ENCODE measurements around the gene C4BPB. TPM values are rescaled to one million over a fixed set of nuclear protein-coding genes. Genes with fewer than 3 reads are reported as not detected.

The C4BPB gene
- total RNA-seq, 4 donors from 2014 or later = 1.6 to 2.7 TPM; not detected in 2

DNA sequence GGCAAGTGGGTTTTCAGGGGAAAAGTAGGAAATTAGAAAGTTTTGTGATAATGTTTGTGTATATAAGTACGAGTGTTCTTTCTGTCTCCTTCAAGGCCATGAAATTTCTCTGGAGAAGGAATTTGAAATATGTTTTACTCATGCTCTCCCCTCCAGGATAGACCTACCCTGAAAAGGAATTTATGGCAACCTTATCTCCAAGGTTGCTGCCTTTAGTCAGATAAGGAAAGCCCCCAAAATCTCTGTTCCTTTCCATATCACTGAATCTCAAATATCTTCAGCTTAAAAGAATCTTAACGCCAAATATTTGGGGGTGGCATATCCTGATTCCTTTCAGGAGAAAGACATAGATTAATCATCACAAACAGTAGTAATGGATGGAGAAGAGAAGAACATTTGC is 499 bp upstream of the C4BPB start:
- no peak overlapping the region for H3K4me3 ChIP-seq
- no peaks in the 10 kb centered on the region for H3K9me3 ChIP-seq
- no peak for TF ChIP-seq POLR2AphosphoS5 (IDR thresholded peaks at IDR 0.05)
- TF ChIP-seq, protein P1, sequence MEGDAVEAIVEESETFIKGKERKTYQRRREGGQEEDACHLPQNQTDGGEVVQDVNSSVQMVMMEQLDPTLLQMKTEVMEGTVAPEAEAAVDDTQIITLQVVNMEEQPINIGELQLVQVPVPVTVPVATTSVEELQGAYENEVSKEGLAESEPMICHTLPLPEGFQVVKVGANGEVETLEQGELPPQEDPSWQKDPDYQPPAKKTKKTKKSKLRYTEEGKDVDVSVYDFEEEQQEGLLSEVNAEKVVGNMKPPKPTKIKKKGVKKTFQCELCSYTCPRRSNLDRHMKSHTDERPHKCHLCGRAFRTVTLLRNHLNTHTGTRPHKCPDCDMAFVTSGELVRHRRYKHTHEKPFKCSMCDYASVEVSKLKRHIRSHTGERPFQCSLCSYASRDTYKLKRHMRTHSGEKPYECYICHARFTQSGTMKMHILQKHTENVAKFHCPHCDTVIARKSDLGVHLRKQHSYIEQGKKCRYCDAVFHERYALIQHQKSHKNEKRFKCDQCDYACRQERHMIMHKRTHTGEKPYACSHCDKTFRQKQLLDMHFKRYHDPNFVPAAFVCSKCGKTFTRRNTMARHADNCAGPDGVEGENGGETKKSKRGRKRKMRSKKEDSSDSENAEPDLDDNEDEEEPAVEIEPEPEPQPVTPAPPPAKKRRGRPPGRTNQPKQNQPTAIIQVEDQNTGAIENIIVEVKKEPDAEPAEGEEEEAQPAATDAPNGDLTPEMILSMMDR (IDR thresholded peaks at IDR 0.05) = no peak
- no peak for TF ChIP-seq POLR2A (IDR thresholded peaks at IDR 0.05)
- no peak for TF ChIP-seq EP300 (IDR thresholded peaks at IDR 0.05)
- H3K36me3 ChIP-seq = no peaks in the 10 kb centered on the region
- no peak for ATAC-seq
- no peaks in the 10 kb centered on the region for H3K27me3 ChIP-seq
- no peak overlapping the region for H3K27ac ChIP-seq
- H3K4me1 ChIP-seq = peaks cover 0 to 5% (median 0%) of the 10 kb centered on the region in 3 donors
- WGBS, 2 donors (ENCODE audit: low coverage in 1 of 2) = 75 to 83% methylated on average over 2 of the region's 2 CpGs

DNA sequence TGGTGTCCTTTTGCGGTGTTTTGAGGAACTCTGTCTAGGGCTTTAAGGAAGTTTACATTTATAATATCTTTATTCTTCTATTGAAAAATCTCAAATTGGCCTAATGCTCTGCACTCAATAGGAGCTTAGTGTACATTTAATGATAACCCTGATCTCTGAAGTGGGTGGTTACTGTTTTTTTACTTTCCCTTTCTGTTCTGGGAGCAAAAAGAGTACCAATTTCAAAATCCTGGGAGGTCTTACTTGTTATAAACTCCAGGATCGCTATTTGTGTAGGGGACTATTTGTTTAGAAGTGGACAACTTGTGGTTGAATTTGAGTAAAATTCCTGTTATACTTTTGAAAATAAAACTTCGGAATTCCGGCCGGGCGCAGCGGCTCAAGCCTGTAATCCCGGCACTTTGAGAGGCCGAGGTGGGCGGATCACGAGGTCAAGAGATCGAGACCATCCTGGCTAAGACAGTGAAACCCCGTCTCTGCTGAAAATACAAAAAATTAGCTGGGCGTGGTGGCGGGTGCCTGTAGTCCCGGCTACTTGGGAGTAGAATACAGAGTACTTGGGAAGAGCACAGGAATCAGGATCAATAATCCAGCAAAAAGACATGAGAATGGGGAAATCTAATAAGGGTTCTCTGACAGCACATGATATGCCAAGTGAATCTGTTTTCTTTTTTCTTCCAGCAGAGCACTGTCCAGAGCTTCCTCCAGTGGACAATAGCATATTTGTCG is 1.1 kb downstream of the C4BPB start:
- Histone ChIP-seq H3K9me3 (no peaks in the 10 kb centered on the region), H3K4me1 (peaks cover 0 to under 1% (median 0%) of the 10 kb centered on the region in 3 donors), H3K4me3 (no peak overlapping the region), H3K27ac (no peak overlapping the region), H3K36me3 (no peaks in the 10 kb centered on the region), H3K27me3 (no peaks in the 10 kb centered on the region)
- TF ChIP-seq, protein P1 (IDR thresholded peaks at IDR 0.05) = no peak
- no peak for TF ChIP-seq POLR2AphosphoS5 (IDR thresholded peaks at IDR 0.05)
- ATAC-seq = no peak
- 84 to 91% methylated on average over 12 to 17 of the region's 17 CpGs for WGBS, 2 donors (ENCODE audit: low coverage in 1 of 2)

DNA sequence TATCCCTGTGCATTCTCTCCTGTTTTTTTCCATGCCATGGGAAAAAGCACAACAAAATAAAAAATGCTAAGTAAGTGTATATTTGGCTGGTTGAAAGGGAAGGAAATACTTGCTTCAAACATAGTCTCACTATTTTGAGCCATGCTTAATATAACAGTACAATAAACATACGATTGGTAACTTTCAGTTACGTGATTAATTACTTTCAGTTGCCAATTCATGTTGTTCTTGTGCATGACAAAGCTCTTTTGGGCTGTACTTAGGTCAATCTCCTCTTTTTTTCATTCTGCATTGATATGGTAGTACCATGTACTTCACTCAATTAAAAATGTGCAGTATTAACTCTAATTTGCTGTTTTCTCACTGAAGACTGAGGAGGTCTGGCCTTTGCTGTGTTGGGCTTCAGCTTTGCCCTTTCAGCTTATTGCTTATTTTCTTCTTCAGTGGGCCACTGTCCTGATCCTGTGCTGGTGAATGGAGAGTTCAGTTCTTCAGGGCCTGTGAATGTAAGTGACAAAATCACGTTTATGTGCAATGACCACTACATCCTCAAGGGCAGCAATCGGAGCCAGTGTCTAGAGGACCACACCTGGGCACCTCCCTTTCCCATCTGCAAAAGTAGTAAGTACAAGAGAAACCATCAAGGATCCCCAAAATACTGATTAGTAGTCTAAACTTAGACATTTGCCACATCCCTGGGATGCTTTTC is 2.7 kb downstream of the C4BPB start:
- H3K9me3 ChIP-seq = no peaks in the 10 kb centered on the region
- H3K4me3 ChIP-seq = no peak overlapping the region
- no peaks in the 10 kb centered on the region for H3K27me3 ChIP-seq
- no peaks in the 10 kb centered on the region for H3K36me3 ChIP-seq
- no peak for TF ChIP-seq POLR2AphosphoS5 (IDR thresholded peaks at IDR 0.05)
- no peak for TF ChIP-seq EP300 (IDR thresholded peaks at IDR 0.05)
- TF ChIP-seq, protein P1 (IDR thresholded peaks at IDR 0.05) = no peak
- TF ChIP-seq POLR2A (IDR thresholded peaks at IDR 0.05) = no peak
- 77 to 82% methylated on average over 2 of the region's 4 CpGs for WGBS, 2 donors (ENCODE audit: low coverage in 1 of 2)
- ATAC-seq = no peak
- no peak overlapping the region for H3K27ac ChIP-seq
- H3K4me1 ChIP-seq = no peaks in the 10 kb centered on the region

DNA sequence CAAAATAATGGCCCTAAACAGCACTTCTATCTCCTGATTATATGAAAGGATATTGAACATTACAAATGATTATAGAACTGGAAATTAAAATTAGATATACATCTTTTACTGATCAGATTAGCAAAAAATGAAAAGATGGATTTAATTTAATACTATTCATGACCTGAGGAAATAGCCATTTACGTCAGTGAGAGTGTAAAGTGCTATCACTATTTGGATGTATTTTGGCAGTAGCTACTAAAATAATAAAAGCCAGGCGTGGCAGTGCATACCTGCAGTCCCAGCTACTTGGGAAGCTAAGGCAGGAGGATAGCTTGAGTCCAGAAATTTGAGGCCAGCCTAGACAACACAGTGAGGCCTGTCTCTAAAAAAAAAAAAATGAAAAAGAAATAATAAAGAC is 5.3 kb downstream of the C4BPB start:
- WGBS, 2 donors (ENCODE audit: low coverage in 1 of 2) = 40 to 53% methylated on average over 2 of the region's 2 CpGs
- Histone ChIP-seq H3K4me1 (no peaks in the 10 kb centered on the region), H3K27me3 (peaks cover 8% of the 10 kb centered on the region), H3K9me3 (no peaks in the 10 kb centered on the region), H3K4me3 (no peak overlapping the region), H3K36me3 (no peaks in the 10 kb centered on the region), H3K27ac (no peak overlapping the region)
- ATAC-seq = no peak
- TF ChIP-seq EP300 (IDR thresholded peaks at IDR 0.05) = no peak
- TF ChIP-seq POLR2A (IDR thresholded peaks at IDR 0.05) = no peak
- no peak for TF ChIP-seq POLR2AphosphoS5 (IDR thresholded peaks at IDR 0.05)
- TF ChIP-seq, protein P1 (IDR thresholded peaks at IDR 0.05) = no peak

DNA sequence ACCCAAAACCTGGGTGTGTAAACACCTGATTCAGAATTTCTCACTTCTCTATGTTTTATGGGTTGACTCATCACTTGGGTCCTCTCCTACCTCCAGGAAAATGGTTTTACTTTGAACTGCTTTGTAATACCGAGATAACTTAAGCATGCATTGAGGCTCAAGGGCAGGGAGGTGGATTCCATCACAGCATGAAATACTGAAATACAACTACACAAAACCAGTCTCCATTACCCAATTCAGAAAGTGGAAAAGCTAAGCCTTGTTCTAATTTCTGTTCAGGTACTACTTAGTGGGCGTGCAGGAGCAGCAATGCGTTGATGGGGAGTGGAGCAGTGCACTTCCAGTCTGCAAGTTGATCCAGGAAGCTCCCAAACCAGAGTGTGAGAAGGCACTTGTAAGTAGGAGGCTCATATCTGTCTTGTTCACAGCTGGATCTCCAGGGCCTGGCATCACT is 9.2 kb downstream of the C4BPB start:
- H3K27me3 ChIP-seq = peaks cover 8% of the 10 kb centered on the region
- no peaks in the 10 kb centered on the region for H3K4me1 ChIP-seq
- no peak overlapping the region for H3K27ac ChIP-seq
- no peak for ATAC-seq
- H3K36me3 ChIP-seq = no peaks in the 10 kb centered on the region
- H3K9me3 ChIP-seq = no peaks in the 10 kb centered on the region
- H3K4me3 ChIP-seq = no peak overlapping the region
- WGBS, 2 donors (ENCODE audit: low coverage in 1 of 2) = 95 to 100% methylated on average over 1 to 3 of the region's 3 CpGs
- TF ChIP-seq, protein P1 (IDR thresholded peaks at IDR 0.05) = no peak
- TF ChIP-seq POLR2AphosphoS5 (IDR thresholded peaks at IDR 0.05) (no peak), POLR2A (IDR thresholded peaks at IDR 0.05) (no peak), EP300 (IDR thresholded peaks at IDR 0.05) (no peak)
